Left renal cortex interstitium (tissue), 4 donors: ENCODE results near the gene FNIP2. TPM values are rescaled to one million over a fixed set of nuclear protein-coding genes. Genes with fewer than 3 reads are reported as not detected.
A peak's percentile ranks its signal among the peaks of the same experiment; 100 is the strongest.
"Not testable (repeated sequence)": the region's sequence is repeated elsewhere in the genome, so short reads cannot be mapped to it uniquely, and the experiment has no call there.

Source experiments
- DNase-seq, 4 donors: peaks; one replicate each; pipeline ENCODE4 v3.0.0-alpha.2; 2013; ENCODE audit warnings: low read depth in 4 of 4, low spot score in 2 of 4, missing footprints in 1 of 4
- polyA plus RNA-seq, 4 donors: library from polyadenylated mRNA; unstranded; fragments of 120-200 nt; gene quantifications; one replicate each; pipeline ENCODE4 v1.2.1, GENCODE V29; 2013; ENCODE audit not compliant: insufficient read length in 4 of 4

FNIP2 gene
- polyA plus RNA-seq, 4 donors: 43.9 to 49.2 (median 46.0) TPM

DNA sequence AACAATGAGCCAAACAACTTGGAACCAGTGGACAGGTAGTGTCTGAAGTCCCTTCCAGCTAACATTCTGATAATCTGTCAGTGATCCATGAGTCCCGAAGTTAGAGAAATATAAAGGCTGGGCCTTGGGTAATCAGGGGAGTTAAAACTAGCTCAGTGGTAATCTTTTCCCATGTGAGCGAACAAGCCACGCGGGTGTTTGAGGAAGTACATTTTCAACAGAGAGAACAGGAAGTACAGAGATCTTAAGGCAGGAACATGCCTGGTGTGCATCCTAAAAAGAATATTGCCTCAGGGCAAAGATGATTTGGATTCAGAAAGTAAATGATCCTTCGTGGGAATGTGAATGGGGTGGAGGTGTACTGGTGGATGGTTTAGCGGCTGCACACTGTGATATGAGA, 42.9 kb downstream of the FNIP2 start:
- no peak for DNase-seq

DNA sequence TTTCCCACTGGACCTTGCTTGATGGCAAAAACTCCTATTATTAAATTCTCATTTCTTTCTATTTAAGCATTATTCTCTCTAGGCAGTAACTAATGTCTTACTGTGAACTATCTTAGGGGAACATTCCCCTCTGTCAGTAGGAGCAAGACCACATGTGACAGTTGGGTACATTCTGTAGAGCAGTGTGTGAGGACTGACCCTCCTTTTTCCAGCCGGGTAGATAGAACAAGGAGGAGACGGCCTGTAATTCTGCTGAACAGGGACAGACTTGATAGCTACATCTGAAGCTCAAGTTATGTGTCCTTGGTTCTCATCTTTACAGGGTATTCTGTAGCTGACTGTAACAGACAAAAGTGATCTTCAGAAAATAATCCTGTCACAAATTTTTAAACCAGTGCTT, 43.3 kb downstream of the FNIP2 start:
- DNase-seq: no peak

DNA sequence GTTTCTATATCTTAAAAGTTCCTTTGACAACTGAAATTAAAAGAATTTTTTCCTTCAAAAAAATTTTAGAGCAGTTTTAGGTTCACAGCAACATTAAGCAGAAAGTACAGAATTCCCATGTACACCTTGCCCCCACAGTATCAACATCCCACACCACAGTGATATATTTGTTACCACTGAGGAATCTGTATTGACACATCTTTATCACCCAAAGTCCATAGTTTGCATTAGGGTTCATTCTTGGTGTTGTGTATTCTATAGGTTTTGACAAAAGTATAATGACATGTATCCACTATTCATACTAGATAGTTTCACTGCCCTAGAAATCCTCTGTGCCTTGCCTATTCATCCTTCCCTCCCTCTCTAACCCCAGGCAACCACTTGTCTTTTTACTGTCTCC, 43.7 kb downstream of the FNIP2 start:
- DNase-seq: no peak

DNA sequence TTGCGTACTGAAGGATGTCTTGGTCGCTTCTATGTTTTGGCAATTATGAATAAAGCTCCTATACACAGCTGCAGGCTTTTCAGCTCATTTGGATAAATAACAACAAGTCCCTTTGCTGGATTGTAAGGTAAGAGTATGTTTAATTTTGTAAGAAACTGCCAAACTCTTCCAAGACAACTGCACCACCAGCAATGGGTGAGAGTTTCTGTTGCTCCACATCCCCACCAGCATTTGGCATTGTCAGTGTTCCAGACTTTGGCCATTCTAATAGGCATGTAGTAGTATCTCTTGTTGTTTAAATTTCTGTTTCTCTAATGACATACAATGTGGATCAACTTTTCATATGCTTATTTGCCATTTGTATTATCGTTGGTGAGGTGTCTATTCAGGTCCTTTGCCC, 44.3 kb downstream of the FNIP2 start:
- no peak for DNase-seq

DNA sequence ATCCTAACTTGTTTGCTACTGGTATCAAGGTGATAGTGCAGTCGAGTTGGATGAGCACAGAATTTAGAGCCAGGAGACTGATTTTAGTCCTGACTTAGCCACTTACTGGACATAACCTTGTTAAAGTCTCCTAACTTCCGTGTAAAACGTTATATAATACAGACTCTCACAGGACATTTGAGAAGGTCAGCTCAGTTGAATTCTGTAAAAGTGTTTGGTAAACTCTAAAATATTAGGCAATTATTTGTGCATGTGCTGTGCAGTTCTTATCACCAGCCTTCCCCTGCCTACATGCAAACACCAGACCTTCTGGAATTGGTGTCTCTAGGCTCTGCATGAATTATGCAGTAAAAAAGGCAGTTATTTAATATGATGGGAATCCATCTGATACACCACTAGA, 45.4 kb downstream of the FNIP2 start:
- DNase-seq: no peak

DNA sequence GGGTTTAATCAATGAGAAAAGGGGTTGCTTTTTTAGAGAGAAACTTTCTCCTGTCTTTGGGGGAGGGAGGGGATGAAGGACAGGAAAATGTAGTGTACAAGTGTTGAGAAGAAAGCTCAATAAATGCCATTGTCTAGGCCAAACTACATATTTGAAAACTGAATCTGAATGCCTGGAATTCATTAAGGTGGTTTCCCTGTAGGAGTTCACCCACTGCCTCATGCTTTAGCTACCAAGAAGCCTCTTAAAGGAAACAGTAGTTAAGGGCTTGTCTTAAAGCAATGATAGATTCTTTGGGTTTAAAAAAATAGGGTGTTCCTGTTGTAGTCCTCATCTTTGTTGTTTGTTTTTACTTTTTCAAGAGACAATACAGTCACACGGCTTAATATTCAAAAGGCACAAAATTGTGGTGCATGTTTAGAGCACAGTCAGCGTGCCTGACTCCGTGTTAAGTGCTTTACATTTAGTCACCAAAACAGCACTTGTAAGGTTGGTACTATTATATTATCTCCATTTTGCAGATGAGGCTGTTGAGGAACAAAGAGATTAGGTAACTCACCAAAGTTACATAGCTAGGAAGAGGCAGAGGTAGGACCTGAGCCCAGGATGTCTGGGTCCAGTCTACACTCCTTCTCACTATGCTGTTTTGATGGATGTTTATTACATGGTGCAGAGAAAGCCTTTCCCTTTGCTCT, 46.0 kb downstream of the FNIP2 start:
- DNase-seq: no peak

DNA sequence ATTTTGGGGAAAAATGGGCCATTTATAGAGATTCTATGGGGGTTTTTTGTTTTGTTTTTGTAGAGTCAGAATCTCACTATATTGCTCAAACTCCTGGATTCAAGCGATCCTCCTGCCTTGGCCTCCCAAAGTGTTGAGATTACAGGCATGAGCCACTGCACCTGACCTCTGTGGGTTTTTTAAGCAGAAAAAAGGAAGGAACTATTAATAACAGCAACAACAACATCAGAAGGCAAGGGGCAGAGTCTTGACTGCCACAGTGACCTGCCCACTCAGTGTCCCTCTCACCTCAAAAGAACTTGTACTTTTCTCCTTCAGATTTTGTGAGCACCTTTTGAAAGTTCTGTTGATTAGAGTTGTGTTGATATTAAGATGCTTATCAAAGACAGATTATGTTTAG, 48.1 kb downstream of the FNIP2 start:
- no peak for DNase-seq

DNA sequence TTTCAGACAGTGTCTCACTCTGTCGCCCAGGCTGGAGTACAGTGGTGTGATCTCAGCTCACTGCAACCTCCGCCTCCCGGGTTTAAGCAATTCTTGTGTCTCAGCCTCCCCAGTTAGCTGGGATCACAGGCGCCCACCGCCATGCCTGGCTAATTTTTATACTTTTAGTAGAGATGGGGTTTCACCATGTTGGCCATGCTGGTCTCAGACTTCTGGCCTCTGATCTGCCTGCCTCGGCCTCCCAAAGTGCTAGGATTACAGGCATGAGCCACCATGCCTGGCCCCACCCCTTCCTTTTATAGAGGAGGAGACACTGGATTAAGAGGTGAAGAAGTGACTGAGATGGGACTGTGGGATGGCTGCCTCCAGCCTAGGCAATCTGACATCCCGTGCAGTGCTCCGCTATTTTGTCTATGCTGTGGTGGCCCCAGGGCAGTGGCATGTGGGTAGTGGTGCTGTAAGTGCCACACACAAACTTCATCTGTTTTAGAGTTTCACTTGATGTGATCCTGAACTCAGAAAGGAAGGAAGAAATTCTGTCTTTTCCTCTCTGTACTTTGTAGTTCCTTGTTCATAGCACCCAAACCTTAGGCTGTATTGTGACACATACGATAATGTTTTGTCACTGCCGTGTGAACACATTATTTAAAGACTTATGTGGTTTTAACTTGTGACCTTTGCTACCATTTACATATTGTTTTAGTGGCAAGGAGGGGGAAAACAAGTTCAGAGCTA, 48.9 kb downstream of the FNIP2 start:
- no peak for DNase-seq

DNA sequence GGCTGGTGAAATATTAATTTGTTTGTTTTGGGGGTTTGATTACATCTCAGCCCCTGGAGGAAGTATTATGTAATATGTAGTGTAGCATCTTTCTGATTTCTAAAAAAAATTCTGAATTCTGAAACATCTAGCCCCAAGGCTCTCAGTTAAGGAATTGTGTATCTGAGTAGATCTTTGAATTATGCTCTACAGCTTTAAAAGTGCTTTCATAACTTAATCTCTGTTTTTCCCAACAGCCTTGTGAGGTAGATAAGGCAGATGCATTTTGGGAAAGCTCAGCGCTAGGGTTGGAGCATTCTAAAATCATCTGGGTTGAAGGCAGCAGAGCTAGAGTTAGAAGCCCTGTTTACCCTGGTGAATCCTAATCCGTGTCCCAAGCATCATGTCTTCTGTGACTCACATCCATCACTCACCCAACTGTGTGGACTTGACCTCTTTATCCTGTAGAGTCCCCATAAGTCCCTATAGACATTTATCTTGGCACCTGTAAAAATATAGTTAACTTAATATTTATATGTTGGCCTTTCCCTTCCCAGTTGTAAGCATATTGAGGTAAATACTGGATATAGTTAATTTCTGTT, 49.8 kb downstream of the FNIP2 start:
- no peak for DNase-seq

DNA sequence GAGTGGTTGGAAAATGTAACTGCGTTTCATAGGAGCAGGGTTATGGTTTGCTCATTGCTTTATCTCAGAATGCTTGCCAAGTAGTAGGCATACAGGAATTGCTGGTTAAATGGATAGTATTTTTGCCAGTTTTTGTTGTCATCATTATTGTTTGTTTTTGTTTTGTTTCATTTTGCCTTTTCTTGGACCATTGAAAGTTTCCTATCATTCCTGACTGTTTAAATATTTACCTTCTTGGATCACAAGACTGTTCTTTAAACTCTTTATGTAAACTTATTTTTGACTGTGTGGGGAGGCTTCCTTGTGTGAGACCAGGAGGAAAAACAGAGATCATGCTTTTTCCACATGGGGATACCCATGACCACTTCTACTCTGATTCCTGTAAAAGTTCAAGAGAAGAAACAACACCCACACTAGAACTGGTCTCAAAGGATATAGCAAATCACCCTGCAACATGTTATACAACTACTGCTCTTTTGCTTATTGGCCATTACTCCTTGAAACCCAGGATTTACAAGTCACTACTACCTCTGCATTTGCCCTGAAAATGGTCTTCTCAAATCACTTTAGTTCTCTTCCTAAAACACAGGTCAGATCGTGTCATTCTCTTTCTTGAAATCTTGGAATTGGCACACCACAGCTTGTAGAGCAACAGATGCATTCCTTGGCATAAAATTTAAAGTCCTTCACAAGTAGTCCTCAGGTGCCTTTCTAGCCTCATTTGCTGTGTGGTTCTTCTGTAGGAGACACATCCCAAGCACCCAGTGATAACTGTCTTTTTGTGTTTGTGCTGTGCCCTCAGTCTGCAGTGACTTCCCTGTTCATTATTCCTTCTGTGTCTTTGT, 51.3 kb downstream of the FNIP2 start:
- no peak for DNase-seq

DNA sequence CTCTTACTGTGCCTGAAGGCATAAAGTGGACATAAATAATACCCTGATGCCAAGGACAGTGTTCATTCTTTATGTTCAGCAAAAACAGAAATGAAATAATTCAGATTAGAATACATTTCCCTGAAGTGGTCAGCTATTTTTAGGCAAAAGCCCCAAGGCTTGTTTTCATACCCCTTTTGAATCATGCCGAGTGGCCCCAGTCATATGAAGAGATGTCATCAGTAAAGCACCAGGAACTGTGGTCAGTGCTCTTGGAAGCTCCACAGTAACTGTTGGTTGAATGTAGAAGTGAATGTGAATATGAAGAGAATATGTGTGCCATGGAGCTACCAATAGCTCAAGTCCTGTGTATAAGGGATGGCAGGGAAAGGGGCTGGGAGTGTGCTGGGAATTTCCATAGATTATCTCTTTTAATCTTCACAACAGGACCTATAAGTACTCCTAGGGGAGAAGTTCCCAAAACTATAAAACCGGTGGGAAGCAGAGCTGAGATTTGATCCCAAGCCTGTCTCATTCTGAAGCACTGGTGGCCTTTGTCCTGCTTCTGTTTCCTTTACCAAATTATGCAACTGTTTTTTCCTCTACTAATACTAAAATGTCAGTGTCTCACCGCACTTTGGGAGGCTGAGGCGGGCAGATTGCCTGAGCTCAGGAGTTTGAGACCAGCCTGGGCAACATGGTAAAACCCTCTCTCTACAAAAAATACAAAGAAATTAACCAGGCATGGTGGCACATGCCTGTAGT, 52.6 kb downstream of the FNIP2 start:
- no peak for DNase-seq

DNA sequence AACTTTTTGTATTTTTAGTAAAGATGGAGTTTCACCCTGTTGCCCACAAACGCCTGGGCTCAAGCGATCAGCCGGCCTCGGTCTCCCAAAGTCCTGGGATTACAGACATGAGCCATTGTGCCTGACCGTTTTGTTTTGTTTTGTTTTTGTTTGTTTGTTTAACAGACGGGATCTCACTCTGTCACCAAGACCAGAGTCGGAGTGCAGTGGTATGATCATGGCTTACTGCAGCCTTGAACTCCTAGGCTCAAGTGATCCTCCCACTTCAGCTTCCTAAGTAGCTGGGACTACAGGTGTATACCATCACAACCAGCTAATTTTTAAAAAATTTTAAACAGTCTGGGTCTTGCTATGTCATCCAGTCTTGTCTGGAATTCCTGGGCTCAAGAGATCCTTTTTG, 53.5 kb downstream of the FNIP2 start:
- no peak for DNase-seq

DNA sequence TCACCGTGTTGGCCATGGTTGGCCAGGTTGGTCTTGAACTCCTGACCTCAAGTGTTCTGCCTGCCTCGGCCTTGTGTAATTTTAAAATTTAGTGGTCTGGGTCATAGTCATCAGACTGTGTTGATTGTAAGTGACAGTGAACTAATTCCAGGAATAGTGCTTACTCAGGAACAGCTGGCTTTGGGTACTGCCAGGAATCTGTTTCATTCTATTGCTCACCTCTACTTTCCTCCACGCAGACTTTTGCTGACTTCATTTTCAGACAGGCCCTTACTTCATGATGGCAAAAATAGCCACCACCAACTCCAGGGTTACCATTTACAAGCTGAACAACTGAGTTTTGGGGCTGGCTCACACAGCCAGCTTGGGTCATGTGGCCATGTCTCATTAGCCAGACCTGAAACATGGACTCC, 54.6 kb downstream of the FNIP2 start:
- no peak for DNase-seq

DNA sequence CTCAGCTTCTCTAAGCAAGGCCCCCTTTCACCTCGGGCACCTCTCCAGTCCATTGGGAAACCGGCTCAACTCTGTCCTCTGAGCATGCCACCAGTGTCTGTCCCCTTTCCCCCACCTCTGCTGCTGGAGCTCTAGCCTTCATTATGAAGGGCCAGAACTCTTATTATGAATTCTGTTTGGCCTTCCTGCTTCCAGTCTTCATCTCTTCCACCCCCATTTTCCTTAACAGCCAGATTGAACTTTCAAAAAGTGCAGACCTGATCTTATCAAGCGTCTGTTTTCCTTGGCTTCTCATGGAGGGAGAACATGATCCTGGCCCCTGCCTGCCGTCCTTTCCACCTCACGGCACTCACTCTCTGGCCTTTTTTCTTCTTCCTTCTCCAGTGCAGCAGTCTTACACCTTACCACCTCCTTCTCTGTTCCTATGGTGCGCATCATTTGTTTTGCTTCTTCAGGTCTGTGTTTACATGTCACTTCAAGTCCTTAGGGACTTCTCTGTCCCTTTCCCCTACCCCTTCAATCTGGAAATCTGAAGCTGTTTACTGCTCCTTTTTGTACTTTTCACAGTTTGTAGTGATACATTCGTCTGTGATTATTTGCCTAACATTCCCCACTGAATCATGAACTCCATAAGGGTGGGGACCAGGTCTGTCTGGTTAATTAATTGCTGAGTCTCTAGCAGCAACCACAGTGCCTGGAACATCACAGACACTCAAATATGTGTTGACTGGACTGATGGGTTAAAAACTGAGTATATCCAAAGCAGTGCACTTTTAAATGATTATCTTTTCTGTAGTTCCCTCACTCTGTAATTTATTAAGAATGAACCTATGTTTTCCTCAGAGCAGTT, 55.8 kb downstream of the FNIP2 start:
- DNase-seq: no peak

DNA sequence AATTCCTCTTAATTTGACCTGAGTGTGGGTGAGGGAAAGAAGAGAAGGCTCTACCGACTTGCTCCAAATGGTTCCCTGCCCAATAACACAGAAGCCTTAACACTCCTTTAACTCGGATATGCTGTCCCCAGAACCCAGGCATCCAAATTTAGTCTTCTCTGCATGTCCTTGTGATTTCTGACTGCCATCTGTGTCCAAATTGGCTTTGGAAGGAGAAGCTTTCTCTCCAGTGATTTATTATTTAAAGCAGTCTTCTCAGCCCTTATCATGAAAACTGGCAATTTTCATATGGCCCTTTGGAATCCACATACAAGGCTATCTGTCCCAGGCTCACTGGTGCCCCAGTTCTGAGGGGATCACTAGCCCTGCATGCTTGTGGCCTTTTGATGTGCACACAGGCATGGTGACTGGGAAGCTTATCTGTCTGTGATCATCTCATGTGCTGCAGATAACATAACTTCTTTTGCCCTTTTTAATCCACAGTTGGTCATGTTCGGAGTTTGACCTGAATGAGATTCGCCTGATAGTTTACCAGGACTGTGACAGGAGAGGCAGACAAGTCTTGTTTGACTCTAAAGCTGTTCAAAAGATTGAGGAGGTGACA, 56.7 kb downstream of the FNIP2 start:
- no peak for DNase-seq

DNA sequence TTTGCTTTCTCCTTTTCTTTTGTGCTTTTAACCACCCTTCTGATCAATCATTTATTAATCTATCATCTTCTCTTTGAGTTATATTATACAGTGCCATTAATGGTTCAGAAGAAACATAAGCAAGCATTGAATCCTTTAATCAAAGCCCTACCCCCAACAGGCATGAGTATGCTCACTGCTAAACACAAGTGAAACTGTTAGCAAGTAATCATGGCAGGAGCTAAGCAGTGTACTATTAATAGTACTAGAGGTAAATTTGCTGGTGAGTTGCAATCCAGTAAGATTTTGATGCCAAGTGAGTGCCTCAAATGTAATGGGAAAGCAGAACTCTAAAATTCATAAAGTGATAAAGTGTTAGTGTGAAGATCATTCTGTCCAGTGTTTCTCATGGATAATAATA, 57.2 kb downstream of the FNIP2 start:
- DNase-seq: no peak

DNA sequence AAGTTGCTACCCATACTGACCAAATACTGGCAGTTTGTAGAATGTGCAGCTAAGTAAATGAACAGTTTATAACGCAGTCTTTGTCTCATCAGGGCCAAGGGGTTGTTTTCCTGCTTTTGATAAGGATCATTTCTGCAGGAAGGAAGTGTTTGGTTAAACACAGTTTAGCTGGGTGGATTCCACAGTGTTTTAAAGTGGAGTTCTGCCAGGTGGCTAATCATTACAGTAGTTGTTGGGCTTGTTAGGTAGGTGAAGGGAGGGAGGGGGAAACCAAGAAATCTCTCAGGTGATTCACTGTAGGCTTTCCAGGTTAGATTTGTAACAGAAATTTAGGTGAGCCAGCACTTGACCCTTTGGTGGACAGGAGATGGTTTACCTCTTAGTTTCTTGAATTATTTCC, 58.1 kb downstream of the FNIP2 start:
- DNase-seq: peak in 1 of 4 donors; percentile 71

DNA sequence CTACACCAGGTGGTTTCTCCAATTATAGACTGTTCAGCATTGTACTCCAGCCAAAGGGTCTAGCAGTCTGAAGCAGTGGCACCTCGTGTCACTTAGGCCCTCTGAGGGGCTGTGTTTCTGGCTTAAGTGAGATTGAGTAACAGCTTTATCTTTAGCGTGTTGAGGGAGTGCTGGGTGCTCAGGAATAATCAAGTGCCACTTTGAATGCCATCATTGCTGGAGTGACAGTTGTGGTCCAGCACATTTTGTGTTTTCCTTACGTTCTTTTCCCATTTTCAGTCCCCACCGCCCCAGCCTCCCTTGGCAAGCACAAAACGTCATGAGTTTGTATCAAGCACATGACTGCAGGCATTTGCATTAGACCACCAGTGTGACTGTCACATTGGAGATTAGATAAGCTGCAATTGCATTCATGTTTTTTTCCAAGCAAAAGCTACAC, 58.7 kb downstream of the FNIP2 start:
- no peak for DNase-seq

DNA sequence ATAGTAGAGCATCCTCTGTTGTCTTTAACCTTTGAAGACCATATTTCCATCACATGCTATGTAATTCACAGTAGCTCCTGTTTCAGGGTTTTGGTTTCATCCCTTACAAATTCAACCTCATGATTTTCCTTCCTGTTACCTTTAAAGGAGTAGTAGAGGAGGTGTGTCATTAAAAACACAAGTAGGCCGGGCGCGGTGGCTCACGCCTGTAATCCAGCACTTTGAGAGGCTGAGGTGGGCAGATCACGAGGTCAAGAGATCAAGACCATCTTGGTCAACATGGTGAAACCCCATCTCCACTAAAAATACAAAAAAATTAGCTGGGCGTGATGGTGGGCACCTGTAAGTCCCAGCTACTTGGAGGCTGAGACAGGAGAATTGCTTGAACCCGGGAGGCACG, 59.3 kb downstream of the FNIP2 start:
- not testable (repeated sequence) for DNase-seq
